ENCODE measurements around the gene CISD3. TPM values are rescaled to one million over a fixed set of nuclear protein-coding genes. Genes with fewer than 3 reads are reported as not detected.

The CISD3 gene, protein sequence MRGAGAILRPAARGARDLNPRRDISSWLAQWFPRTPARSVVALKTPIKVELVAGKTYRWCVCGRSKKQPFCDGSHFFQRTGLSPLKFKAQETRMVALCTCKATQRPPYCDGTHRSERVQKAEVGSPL
- total RNA-seq: 10 to 100 TPM; 51.3 to 54.3 TPM

DNA sequence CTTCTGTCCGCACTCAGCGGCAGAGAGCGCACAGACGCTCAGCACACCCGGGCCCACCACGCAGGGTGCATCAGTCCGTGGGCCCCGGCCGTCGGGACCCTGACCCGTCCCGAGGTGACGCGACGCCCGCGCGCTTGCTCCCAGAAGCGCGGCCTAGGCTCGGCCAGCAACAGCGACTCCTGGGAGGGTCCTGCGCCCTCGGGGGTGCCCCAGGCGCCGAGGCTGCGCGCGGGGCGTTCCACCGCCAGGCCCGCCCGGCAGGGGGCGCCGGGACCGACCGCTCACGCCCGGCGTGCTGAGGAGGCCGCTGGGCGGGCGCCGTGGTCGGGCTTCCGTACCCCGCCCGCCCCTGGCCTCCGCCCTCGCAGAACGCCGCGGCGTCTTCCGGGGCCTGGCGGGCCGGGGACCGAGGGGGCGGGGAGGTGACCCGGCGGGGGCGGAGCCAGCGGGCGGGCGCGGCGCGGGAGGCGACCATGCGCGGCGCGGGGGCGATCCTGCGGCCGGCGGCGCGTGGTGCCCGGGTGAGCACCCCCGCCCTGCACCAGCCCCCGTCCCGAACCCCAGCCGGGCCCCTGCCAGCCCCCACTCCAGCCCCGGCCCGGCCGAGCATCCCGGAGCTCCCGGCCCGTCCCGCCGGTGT, at the start of gene CISD3:
Gene CISD3 (plus strand): TSS at position 456 of the 640 bp plus-strand sequence. CDS start 18 bp downstream, at position 474.
- Mint-ChIP-seq H3K9me3 (ENCODE audit: low read depth) (no peaks in the 10 kb centered on the region), H3K4me1 (peaks cover 70% of the 10 kb centered on the region), H3K27me3 (no peaks in the 10 kb centered on the region), H3K4me3 (peak within 1 kb of the TSS; percentile 94), H3K36me3 (peaks cover 11% of the 10 kb centered on the region), H3K27ac (peak within 1 kb of the TSS; percentile 95)
- ATAC-seq (peak; percentile 86), DNase-seq (peak; percentile 89)
- CTCF ChIA-PET: interaction anchor here (1.1 to 8.7 kb wide), 7 partner anchors 11 to 171 kb away, joined by 3 to 232 read pairs (median 16); partner anchors contain the start of genes EPOP and MLLT6

- H3K4me3 Mint-ChIP-seq: no peak overlapping the region
- no peaks in the 10 kb centered on the region for H3K36me3 Mint-ChIP-seq
- ATAC-seq (no peak), DNase-seq (no peak)
- H3K9me3 Mint-ChIP-seq (ENCODE audit: low read depth): no peaks in the 10 kb centered on the region
- CTCF ChIA-PET: interaction anchor here (2.1 to 11.1 kb wide), 2 partner anchors 20 to 53 kb away, joined by 7 to 232 read pairs; partner anchors contain the start of gene CISD3
- peaks cover 7% of the 10 kb centered on the region for H3K27me3 Mint-ChIP-seq
- H3K4me1 Mint-ChIP-seq: peaks cover 14% of the 10 kb centered on the region
- no peak overlapping the region for H3K27ac Mint-ChIP-seq
Measured at GRCh38 chr17:38681096-38681495, 49.0 kb upstream of the CISD3 start.

- peaks cover 4% of the 10 kb centered on the region for H3K4me1 Mint-ChIP-seq
- H3K27ac Mint-ChIP-seq: no peak overlapping the region
- no peaks in the 10 kb centered on the region for H3K36me3 Mint-ChIP-seq
- no peak overlapping the region for H3K4me3 Mint-ChIP-seq
- DNase-seq (no peak), ATAC-seq (no peak)
- H3K9me3 Mint-ChIP-seq (ENCODE audit: low read depth): no peaks in the 10 kb centered on the region
- peaks cover 8% of the 10 kb centered on the region for H3K27me3 Mint-ChIP-seq
- CTCF ChIA-PET: interaction anchor here (0.7 to 2.6 kb wide), 5 partner anchors 8 to 50 kb away, joined by 3 to 11 read pairs (median 4); partner anchors contain the start of gene EPOP
Measured at GRCh38 chr17:38685491-38685890, 44.6 kb upstream of the CISD3 start.

- DNase-seq (no peak), ATAC-seq (no peak)
- CTCF ChIA-PET: interaction anchor here (1.2 to 2.6 kb wide), 4 partner anchors 10 to 41 kb away, joined by 3 to 11 read pairs (median 5); no protein-coding TSS in a partner anchor
- H3K4me3 Mint-ChIP-seq: no peak overlapping the region
- H3K4me1 Mint-ChIP-seq: no peaks in the 10 kb centered on the region
- H3K9me3 Mint-ChIP-seq (ENCODE audit: low read depth): no peaks in the 10 kb centered on the region
- peaks cover 8% of the 10 kb centered on the region for H3K27me3 Mint-ChIP-seq
- no peak overlapping the region for H3K27ac Mint-ChIP-seq
- no peaks in the 10 kb centered on the region for H3K36me3 Mint-ChIP-seq
Measured at GRCh38 chr17:38687286-38687685, 42.9 kb upstream of the CISD3 start.

GRCh38 chr17:38690386-38690785, 39.8 kb upstream of the CISD3 start:
- Mint-ChIP-seq H3K4me1 (no peaks in the 10 kb centered on the region), H3K27ac (no peak overlapping the region), H3K9me3 (ENCODE audit: low read depth) (no peaks in the 10 kb centered on the region), H3K27me3 (peaks cover 4% of the 10 kb centered on the region), H3K36me3 (no peaks in the 10 kb centered on the region), H3K4me3 (no peak overlapping the region)
- DNase-seq (no peak), ATAC-seq (no peak)
- CTCF ChIA-PET: interaction anchor here (1.0 to 8.2 kb wide), 5 partner anchors 11 to 44 kb away, joined by 3 to 36 read pairs (median 5); no protein-coding TSS in a partner anchor

DNA sequence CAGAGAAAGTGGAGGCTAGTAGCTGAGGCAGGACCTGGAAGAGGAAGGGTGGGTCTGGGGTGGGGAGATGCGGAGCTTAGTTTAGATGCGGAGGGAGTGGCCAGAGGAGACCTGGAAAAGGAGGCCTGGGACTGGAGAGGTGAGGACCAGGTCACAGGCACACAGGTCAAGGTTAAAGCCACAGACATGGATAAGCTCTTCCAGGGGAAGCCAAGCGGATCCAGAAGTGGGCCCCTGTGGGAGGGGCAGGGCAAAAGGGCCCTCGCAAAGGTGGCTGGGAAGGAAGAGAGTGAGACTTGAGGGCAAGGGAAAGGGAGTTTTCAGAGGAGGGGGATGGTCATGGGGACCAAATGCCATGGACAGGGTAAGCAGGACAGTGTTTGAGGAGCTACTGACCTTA, 39.0 kb upstream of the CISD3 start:
- H3K36me3 Mint-ChIP-seq: no peaks in the 10 kb centered on the region
- no peak overlapping the region for H3K27ac Mint-ChIP-seq
- CTCF ChIA-PET: interaction anchor here (0.9 to 8.2 kb wide), 5 partner anchors 14 to 43 kb away, joined by 3 to 36 read pairs (median 5); no protein-coding TSS in a partner anchor
- no peaks in the 10 kb centered on the region for H3K9me3 Mint-ChIP-seq (ENCODE audit: low read depth)
- H3K27me3 Mint-ChIP-seq: no peaks in the 10 kb centered on the region
- no peak overlapping the region for H3K4me3 Mint-ChIP-seq
- no peak for ATAC-seq
- peaks cover 5% of the 10 kb centered on the region for H3K4me1 Mint-ChIP-seq
- DNase-seq: no peak

- CTCF ChIA-PET: interaction anchor here (0.8 to 8.2 kb wide), 3 partner anchors 17 to 41 kb away, joined by 3 to 36 read pairs (median 6); no protein-coding TSS in a partner anchor
- Mint-ChIP-seq H3K36me3 (no peaks in the 10 kb centered on the region), H3K4me3 (no peak overlapping the region), H3K9me3 (ENCODE audit: low read depth) (no peaks in the 10 kb centered on the region), H3K27ac (no peak overlapping the region), H3K27me3 (no peaks in the 10 kb centered on the region), H3K4me1 (peaks cover 23% of the 10 kb centered on the region)
- DNase-seq (no peak), ATAC-seq (no peak)
Measured at GRCh38 chr17:38693700-38694329, 36.3 kb upstream of the CISD3 start.

DNA sequence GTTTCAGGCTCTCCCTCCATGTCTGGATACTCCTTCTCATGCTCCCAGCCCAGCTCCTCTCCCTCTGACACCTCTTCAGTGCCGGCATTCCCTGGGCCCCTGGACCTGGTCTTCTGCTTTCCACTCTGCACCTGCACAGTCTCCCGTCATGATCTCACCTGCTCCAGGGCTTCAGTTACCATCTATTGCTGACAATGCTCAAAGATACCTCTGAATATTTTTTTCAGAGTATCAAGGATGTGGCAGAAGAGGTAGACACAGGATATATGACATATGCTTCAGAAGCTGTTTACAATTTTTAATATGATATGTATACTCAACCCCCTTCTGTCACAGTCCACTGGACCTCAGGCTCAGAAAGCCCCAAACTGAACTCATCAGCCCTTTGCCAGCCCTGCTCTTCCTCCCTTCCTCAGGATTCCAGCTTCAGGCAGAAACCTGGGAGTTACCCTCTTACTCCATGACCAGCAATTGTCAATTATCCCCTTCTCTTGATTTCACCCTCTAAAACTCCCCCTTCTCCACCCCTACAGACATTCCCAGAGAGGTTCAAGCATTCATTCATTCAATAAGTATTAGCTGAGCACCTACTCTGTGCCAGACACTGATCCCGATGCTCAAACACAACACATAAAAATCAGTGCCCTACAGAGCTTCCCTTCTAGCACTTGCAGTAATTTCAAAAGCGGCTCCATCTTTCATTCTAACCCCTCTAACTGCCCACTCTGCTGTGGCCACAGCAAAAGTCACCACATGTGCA, 32.9 kb upstream of the CISD3 start:
- H3K4me3 Mint-ChIP-seq: no peak overlapping the region
- no peak for DNase-seq
- no peaks in the 10 kb centered on the region for H3K9me3 Mint-ChIP-seq (ENCODE audit: low read depth)
- CTCF ChIA-PET: interaction anchor here (1.0 to 2.8 kb wide), 6 partner anchors 13 to 38 kb away, joined by 3 to 23 read pairs (median 6); partner anchors contain the start of gene CISD3
- H3K27me3 Mint-ChIP-seq: no peaks in the 10 kb centered on the region
- H3K27ac Mint-ChIP-seq: peak overlapping the region; percentile 30
- H3K36me3 Mint-ChIP-seq: no peaks in the 10 kb centered on the region
- ATAC-seq: no peak
- H3K4me1 Mint-ChIP-seq: peaks cover 44% of the 10 kb centered on the region

DNA sequence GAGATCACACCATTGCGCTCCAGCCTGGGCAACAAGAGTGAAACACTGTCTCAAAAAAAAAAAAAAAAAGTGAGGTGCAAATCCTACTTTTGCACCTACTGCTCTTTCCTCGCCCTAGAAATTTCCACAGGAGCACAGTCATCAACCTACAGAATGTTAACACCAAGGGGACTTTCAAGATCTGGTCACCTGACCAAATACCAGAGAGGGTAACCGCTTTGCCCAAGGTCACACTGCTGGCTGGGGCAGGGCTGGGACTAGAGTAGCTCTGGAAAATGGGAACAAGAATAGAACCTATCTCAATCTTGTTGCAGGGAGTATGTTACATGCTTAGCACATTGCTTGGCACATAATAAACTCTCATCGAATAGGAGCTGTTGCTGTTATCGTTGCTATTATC, 31.4 kb upstream of the CISD3 start:
- no peak overlapping the region for H3K4me3 Mint-ChIP-seq

GRCh38 chr17:38701504-38702165, 28.5 kb upstream of the CISD3 start:
- Mint-ChIP-seq H3K27ac (peak overlapping the region; percentile 98), H3K36me3 (peaks cover 7% of the 10 kb centered on the region), H3K4me1 (peaks cover 42% of the 10 kb centered on the region), H3K4me3 (peak overlapping the region; percentile 71), H3K27me3 (no peaks in the 10 kb centered on the region), H3K9me3 (ENCODE audit: low read depth) (no peaks in the 10 kb centered on the region)
- DNase-seq (peak; percentile 84), ATAC-seq (peak; percentile 18)
- CTCF ChIA-PET: interaction anchor here (0.6 to 2.4 kb wide), 8 partner anchors 12 to 90 kb away, joined by 3 to 12 read pairs (median 4); no protein-coding TSS in a partner anchor

More for the DNA sequence above, 31.4 kb upstream of the CISD3 start:
- Mint-ChIP-seq H3K27me3 (no peaks in the 10 kb centered on the region), H3K27ac (no peak overlapping the region), H3K36me3 (no peaks in the 10 kb centered on the region), H3K9me3 (ENCODE audit: low read depth) (no peaks in the 10 kb centered on the region), H3K4me1 (peaks cover 44% of the 10 kb centered on the region)
- no peak for ATAC-seq
- CTCF ChIA-PET: interaction anchor here (0.6 to 2.8 kb wide), 6 partner anchors 10 to 172 kb away, joined by 3 to 23 read pairs (median 4); partner anchors contain the start of gene EPOP
- no peak for DNase-seq

- DNase-seq: peak; percentile 89
- peaks cover 40% of the 10 kb centered on the region for H3K4me1 Mint-ChIP-seq
- CTCF ChIA-PET: interaction anchor here (0.7 to 2.4 kb wide), 7 partner anchors 12 to 35 kb away, joined by 3 to 12 read pairs (median 5); no protein-coding TSS in a partner anchor
- H3K36me3 Mint-ChIP-seq: peaks cover 9% of the 10 kb centered on the region
- peak; percentile 54 for ATAC-seq
- H3K27ac Mint-ChIP-seq: peak overlapping the region; percentile 99
- no peaks in the 10 kb centered on the region for H3K9me3 Mint-ChIP-seq (ENCODE audit: low read depth)
- peak overlapping the region; percentile 90 for H3K4me3 Mint-ChIP-seq
- H3K27me3 Mint-ChIP-seq: no peaks in the 10 kb centered on the region
Measured at GRCh38 chr17:38702166-38702915, 27.8 kb upstream of the CISD3 start.
